Heart right ventricle (tissue), 16 donors: ENCODE results near the gene ZNF618. TPM values are rescaled to one million over a fixed set of nuclear protein-coding genes. Genes with fewer than 3 reads are reported as not detected.

ENCODE experiments used
- ATAC-seq, 8 donors: fragments of 200-7000 bp; cut with Tn5 transposase; one replicate each; pipeline ENCODE4 v1.9.1; 2020; ENCODE audit warnings: mild to moderate bottlenecking in 8 of 8, moderate library complexity in 8 of 8, moderate number of reproducible peaks in 1 of 8
- DNase-seq, 2 donors: peaks; one replicate each; pipeline ENCODE4 v3.0.0-alpha.2; 2020
- H3K27ac ChIP-seq, 10 donors: fragments of 200-600 bp; sonication (generic) in 2 of 10; one replicate each; pipeline versions ENCODE4 v1.5.0 to v1.8.0; 2020 to 2022; ENCODE audit warnings: mild to moderate bottlenecking in 3 of 10
- H3K27me3 ChIP-seq, 7 donors: fragments of 200-600 bp; one replicate each; pipeline ENCODE4 v1.8.0; 2021 to 2022; ENCODE audit warnings: mild to moderate bottlenecking in 2 of 7
- H3K36me3 ChIP-seq, 9 donors: fragments of 200-600 bp; sonication (generic) in 1 of 9; one replicate each; pipeline versions ENCODE4 v1.5.0 to v1.8.0; 2020 to 2022; ENCODE audit warnings: mild to moderate bottlenecking in 2 of 9
- H3K4me1 ChIP-seq, 9 donors: fragments of 200-600 bp; sonication (generic) in 1 of 9; one replicate each; pipeline versions ENCODE4 v1.5.0 to v1.8.0; 2020 to 2022; ENCODE audit warnings: mild to moderate bottlenecking in 4 of 9
- H3K4me3 ChIP-seq, 10 donors: fragments of 200-600 bp; sonication (generic) in 2 of 10; one replicate each; pipeline versions ENCODE4 v1.5.0 to v1.8.0; 2020 to 2022; ENCODE audit warnings: mild to moderate bottlenecking in 7 of 10, moderate library complexity in 2 of 10
- H3K9me3 ChIP-seq, 11 donors: fragments of 200-600 bp in 10 of 11; sonication (generic) in 2 of 11; one replicate each; pipeline versions ENCODE4 v1.5.0 to v1.8.0; 2013 to 2022; ENCODE audit warnings: mild to moderate bottlenecking in 2 of 11, control low read depth in 1 of 11, moderate library complexity in 1 of 11
- CTCF ChIP-seq, 9 donors: fragments of 200-600 bp; sonication (generic) in 2 of 9; IDR thresholded peaks; one replicate each; pipeline versions ENCODE4 v1.5.0 to v1.8.0; 2021 to 2022; ENCODE audit warnings: antibody characterized with exemption in 9 of 9, mild to moderate bottlenecking in 5 of 9, moderate library complexity in 1 of 9
- WGBS, 2 donors: extraction: QIAGEN DNeasy Blood & Tissue Kit; methylation state at CpG; one replicate each; pipeline ENCODE4 v1.1.7; 2013; ENCODE audit warnings: inconsistent platforms in 1 of 2; 5-methylcytosine and 5-hydroxymethylcytosine counted together
- intact Hi-C, 10 donors: fragments of 100-400 bp; cut with DNase I; formaldehyde crosslinking; loops; one replicate each; pipeline versions ENCODE4 v1.11.1 to v1.14.2; 2022
- polyA plus RNA-seq, 2 donors: library from polyadenylated mRNA; stranded (reverse); fragments of 200-250 nt; gene quantifications; one replicate each; pipeline ENCODE4 v1.2.3, GENCODE V29; 2013
- total RNA-seq, 10 donors: library from RNA; stranded (reverse); fragmentation: NEBNext Ultra II Directional in 3 of 10; extraction: Animal tissue kit (Norgen Biotek cat#: 25700) in 3 of 10; gene quantifications; one replicate each; pipeline versions ENCODE4 v1.2.1 to v1.2.4, GENCODE V29; 2021 to 2023
- donor health status: Arrhythmogenic right ventricular cardiomyopathy.
- donor health status: ischemic (EF 13 %, LVEDD 7.1; RV severe dilation, severe dysfunction).
- donor health status: healthy with polysubstance abuse.
- donor health status: DM: no; HTN: yes; CAD: no.
- donor health status: DM: no; HTN: no; CAD: no.
- donor health status: ischemic (EF 25% LVEDD 6.9; RV normal size, moderate dysfunction).
- donor health status: ischemic (EF 25% LVEDD 5.7; RV mildly dilated, moderate dysfunction).
- donor health status: healthy.
- donor health status: DM: yes; HTN: yes; CAD: no.
- donor health status: Ischemic cardiomyopathy.
- donor health status: ischemic (EF 35%, LVEDD 5.7; RV mildly dilated, moderate dysfunction).
- donor health status: nonischemic (EF 11% LVEDD 7.7; RV severe dilation, severe dysfunction).
- donor health status: DM: yes; HTN: yes; CAD: no.
- donor health status: PGD.
- donor health status: ischemic (EF 29% LVEDD 5.4; RV normal size, mild dysfunction).
- donor health status: nonischemic (EF 23%, LVEDD 6.1; RV moderate dilation, normal function).

ZNF618 gene
- total and polyA plus RNA-seq, 12 donors = 0.59 to 2.5 (median 1.6) TPM

GRCh38 chr9:113992994-113993393 is 116.9 kb downstream of the ZNF618 start:
- Histone ChIP-seq H3K4me3 (no peak overlapping the region), H3K9me3 (no peaks in the 10 kb centered on the region), H3K27ac (peak overlapping the region in 3 of 10 donors; percentile 0 to 56 (median 11)), H3K4me1 (peaks cover 21 to 60% (median 42%) of the 10 kb centered on the region in 9 donors), H3K27me3 (no peaks in the 10 kb centered on the region), H3K36me3 (peaks cover 0 to 9% (median 0%) of the 10 kb centered on the region in 9 donors)
- WGBS, 2 donors = 76 to 83% methylated on average over 6 of the region's 6 CpGs
- TF ChIP-seq CTCF (IDR thresholded peaks at IDR 0.05) = no peak
- intact Hi-C loops = loop anchor here in 3 of 10 donors (10.0 kb wide), 2 partner anchors 118 to 188 kb away; partner anchors contain the start of gene ZNF618 (in 2 of the 3)
- ATAC-seq (peak in 3 of 8 donors; percentile 2 to 15 (median 5)), DNase-seq (no peak)

- Histone ChIP-seq H3K4me3 (no peak overlapping the region), H3K4me1 (peaks cover 21 to 65% (median 42%) of the 10 kb centered on the region in 9 donors), H3K27ac (peak overlapping the region in 4 of 10 donors; percentile 8 to 48 (median 38)), H3K27me3 (no peaks in the 10 kb centered on the region), H3K36me3 (peaks cover 0 to 5% (median 0%) of the 10 kb centered on the region in 9 donors), H3K9me3 (no peaks in the 10 kb centered on the region)
- peak; percentile 81 to 95 (median 90) for ATAC-seq
- TF ChIP-seq CTCF (IDR thresholded peaks at IDR 0.05) = no peak
- WGBS, 2 donors = 15 to 17% methylated on average over 14 of the region's 14 CpGs
- peak; percentile 86 to 89 for DNase-seq
- intact Hi-C loops = loop anchor here in 3 of 10 donors (10.0 kb wide), 2 partner anchors 119 to 189 kb away; partner anchors contain the start of gene ZNF618 (in 2 of the 3)
Observed at GRCh38 chr9:113993838-113994540, 117.9 kb downstream of the ZNF618 start.

GRCh38 chr9:113995401-113995800 is 119.3 kb downstream of the ZNF618 start:
- Histone ChIP-seq H3K4me1 (peaks cover 21 to 57% (median 37%) of the 10 kb centered on the region in 9 donors), H3K27ac (no peak overlapping the region), H3K9me3 (no peaks in the 10 kb centered on the region), H3K27me3 (no peaks in the 10 kb centered on the region), H3K4me3 (no peak overlapping the region), H3K36me3 (peaks cover 0 to under 1% (median 0%) of the 10 kb centered on the region in 9 donors)
- 27 to 57% methylated on average over 4 of the region's 4 CpGs for whole genome bisulfite sequencing, 2 donors
- ATAC-seq (no peak), DNase-seq (no peak)
- TF ChIP-seq CTCF (IDR thresholded peaks at IDR 0.05) = no peak
- intact Hi-C loops = loop anchor here in 3 of 10 donors (10.0 kb wide), 2 partner anchors 121 to 191 kb away; partner anchors contain the start of gene ZNF618 (in 2 of the 3)

- no peak for TF ChIP-seq CTCF (IDR thresholded peaks at IDR 0.05)
Observed at GRCh38 chr9:113995963-113996362, 119.9 kb downstream of the ZNF618 start.

More at GRCh38 chr9:113995963-113996362, 119.9 kb downstream of the ZNF618 start:
- H3K9me3 ChIP-seq = no peaks in the 10 kb centered on the region
- intact Hi-C loops = loop anchor here in 3 of 10 donors (10.0 kb wide), 2 partner anchors 121 to 191 kb away; partner anchors contain the start of gene ZNF618 (in 2 of the 3)
- 73 to 79% methylated on average over 3 of the region's 3 CpGs for WGBS, 2 donors
- no peak overlapping the region for H3K4me3 ChIP-seq
- H3K4me1 ChIP-seq = peaks cover 21 to 51% (median 37%) of the 10 kb centered on the region in 9 donors
- DNase-seq (no peak), ATAC-seq (no peak)
- H3K36me3 ChIP-seq = peaks cover 0 to 5% (median 0%) of the 10 kb centered on the region in 9 donors
- H3K27me3 ChIP-seq = no peaks in the 10 kb centered on the region
- no peak overlapping the region for H3K27ac ChIP-seq
